ENCODE results near the gene MORC3.

DNA sequence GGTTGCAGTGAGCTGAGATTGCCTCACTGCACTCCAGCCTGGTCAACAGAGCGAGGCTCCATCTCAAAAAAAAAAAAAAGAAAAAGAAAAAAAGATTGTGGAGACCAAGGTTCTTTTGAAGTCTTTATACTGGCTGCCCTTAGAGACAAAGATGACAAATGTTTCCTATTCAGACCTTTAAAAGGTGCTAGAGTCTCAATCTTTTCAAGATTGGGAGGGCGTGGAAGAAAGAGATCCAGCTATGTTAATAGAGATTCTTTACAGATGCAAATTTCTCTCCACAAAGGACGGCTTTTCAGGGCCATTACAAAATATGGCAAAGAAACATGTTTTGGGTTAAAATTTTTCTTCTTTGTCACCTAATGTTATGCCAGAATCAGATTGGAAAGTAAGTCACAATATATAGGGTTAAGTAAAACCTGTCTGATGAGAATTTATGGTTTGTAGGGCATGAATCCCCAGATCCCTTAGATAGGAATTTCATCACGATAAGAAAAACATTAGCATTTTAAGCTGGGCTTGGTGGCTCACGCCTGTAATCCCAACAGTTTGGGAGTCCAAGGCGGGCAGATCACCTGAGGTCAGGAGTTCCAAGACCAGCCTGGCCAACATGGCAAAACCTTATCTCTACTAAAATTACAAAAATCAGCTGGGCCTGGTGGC is 13.0 kb upstream of the MORC3 start:
- TF ChIP-seq CTCF (IDR thresholded peaks at IDR 0.05; ENCODE audit: insufficient read depth, low read length, poor library complexity, severe bottlenecking) (no peak), EZH2phosphoT487 (conservative IDR thresholded peaks at IDR 0.05; ENCODE audit: low read length) (no peak)
